Panc1 (cell line): ENCODE data around the gene SIRT7.

ENCODE experiments used
- POLR2AphosphoS5 ChIP-seq: IDR thresholded peaks from 2 replicates; pipeline ENCODE4 v1.6.1; 2012; ENCODE audit warnings: mild to moderate bottlenecking, low read depth, low read length, moderate library complexity
- SIN3A ChIP-seq: IDR thresholded peaks from 2 replicates; pipeline ENCODE4 v1.6.1; 2012; ENCODE audit warnings: low read depth, mild to moderate bottlenecking, low read length, moderate library complexity, borderline replicate concordance; ENCODE audit not compliant: insufficient read depth
- TF ChIP-seq, protein P1 (sequence below): fragments of 450-650 bp; IDR thresholded peaks from 2 replicates; pipeline ENCODE4 v1.5.1; 2017; ENCODE audit warnings: mild to moderate bottlenecking

- TF ChIP-seq, protein P1, sequence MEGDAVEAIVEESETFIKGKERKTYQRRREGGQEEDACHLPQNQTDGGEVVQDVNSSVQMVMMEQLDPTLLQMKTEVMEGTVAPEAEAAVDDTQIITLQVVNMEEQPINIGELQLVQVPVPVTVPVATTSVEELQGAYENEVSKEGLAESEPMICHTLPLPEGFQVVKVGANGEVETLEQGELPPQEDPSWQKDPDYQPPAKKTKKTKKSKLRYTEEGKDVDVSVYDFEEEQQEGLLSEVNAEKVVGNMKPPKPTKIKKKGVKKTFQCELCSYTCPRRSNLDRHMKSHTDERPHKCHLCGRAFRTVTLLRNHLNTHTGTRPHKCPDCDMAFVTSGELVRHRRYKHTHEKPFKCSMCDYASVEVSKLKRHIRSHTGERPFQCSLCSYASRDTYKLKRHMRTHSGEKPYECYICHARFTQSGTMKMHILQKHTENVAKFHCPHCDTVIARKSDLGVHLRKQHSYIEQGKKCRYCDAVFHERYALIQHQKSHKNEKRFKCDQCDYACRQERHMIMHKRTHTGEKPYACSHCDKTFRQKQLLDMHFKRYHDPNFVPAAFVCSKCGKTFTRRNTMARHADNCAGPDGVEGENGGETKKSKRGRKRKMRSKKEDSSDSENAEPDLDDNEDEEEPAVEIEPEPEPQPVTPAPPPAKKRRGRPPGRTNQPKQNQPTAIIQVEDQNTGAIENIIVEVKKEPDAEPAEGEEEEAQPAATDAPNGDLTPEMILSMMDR = no peak
- no peak for TF ChIP-seq POLR2AphosphoS5
- no peak for TF ChIP-seq SIN3A
Measured at GRCh38 chr17:81902653-81903414, 15.1 kb downstream of the SIRT7 start.
